NCI-H1436 (cell line): ENCODE measurements around the gene BGN.

Experiments
- DNase-seq: peaks from one replicate; lab custom pipeline; 2025; lab: John Stamatoyannopoulos, UW

BGN gene

GRCh38 chrX:153460826-153461225 is 34.0 kb upstream of the BGN start:
- peak; percentile 47 for DNase-seq

GRCh38 chrX:153462291-153462690 is 32.5 kb upstream of the BGN start:
- DNase-seq, result no peak

GRCh38 chrX:153463031-153463430 is 31.7 kb upstream of the BGN start:
- DNase-seq, result no peak

GRCh38 chrX:153463556-153463955 is 31.2 kb upstream of the BGN start:
- no peak for DNase-seq

- DNase-seq, result no peak
Measured at GRCh38 chrX:153464116-153464515, 30.7 kb upstream of the BGN start.

DNA sequence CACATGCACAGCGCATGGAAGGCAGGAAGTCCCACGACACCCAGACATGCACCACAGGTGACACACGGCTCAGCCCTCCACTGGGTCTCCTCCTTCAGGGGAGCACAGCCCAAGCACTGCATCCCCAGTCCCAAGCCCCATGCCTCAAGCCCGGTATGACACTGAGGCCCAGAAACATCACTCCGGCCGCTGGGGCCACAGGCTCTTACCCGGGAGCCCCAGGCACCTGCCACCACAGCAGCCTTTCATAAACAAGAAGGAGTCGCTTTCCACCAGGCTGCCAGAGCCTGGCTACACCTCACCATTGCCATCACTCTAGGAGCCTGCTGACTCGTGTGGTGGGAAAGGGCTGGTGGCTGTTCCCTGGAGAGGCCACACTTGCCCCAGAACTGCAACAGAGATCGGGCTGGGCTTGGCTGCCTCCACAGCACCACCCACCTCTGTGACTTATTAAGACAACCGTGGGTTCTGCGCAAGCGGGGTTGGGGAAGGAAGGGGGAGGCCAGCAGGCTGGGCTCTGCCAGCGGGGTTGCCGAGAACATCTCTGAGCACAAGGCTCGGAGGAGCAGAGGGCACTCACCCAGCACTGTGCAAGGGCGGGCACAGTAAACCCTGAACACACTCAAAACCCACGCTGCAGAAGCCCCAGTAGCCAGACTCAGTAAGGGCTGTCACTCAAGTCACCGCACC is 28.9 kb upstream of the BGN start:
- DNase-seq, result no peak

DNA sequence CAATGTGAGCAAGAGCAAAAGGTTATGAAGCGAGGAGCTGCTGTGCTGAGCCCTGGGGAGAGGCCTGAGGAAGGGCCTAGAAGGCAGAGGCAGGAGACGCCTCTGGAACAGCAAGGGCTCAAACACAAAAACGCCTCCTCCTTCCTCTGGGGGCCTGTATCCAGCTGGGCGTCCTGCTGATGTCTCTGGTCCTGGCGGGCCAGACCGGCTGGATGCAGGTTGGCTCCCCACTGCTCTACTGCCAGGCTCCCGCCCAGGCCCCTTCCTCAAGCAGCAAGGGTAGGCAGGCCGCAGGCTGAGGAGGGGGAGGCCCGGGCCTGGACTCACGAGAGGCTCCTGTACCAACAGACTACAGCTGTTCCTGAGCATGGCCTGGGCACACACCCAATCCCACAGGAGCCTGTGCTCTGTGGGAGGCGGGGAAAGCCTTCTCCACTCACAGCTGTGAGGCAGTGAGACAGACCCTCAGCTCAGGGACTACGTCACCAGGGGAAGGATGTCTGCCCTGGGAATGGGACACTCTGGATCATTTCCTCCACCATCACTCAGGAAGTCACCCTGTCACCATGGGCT is 26.7 kb upstream of the BGN start:
- no peak for DNase-seq

DNA sequence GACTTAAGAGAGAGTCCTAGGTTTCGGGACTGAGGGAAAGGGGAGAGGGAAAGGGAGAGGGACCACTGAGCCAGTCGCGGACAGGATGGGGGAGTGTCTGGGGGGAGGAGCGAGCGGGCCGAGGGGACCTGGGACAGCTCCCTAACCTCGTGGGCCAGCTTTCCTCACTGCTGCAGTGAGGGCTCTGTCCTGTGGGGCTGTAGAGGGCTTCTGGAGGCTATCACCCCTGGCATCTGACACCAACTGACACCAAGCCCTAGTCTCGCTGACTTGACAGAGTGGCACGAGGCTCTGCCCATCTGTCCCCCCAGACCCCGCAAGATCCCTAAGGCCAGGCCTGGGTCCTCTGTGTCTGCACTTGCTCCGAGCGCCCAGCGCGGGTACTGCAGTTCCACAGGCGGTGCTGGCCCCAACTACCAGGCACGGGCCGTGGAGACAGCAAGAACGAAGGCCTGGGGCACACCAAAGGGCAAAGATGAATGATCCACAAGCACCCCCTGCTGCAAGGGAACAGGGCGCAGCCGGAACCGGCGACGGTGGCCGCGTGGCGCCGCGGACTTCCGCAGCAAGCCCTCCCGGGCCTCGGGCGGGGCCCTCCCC is 24.9 kb upstream of the BGN start:
- peak; percentile 13 for DNase-seq

GRCh38 chrX:153470411-153471363 is 24.1 kb upstream of the BGN start, which contains the start of gene HAUS7:
HAUS7 (minus strand) TSS chrX:153470576; CDS start chrX:153470557, 19 bp downstream.
- DNase-seq, result peak; percentile 94

- DNase-seq, result no peak
Measured at GRCh38 chrX:153471663-153472280, 23.0 kb upstream of the BGN start.

- no peak for DNase-seq
Measured at GRCh38 chrX:153473126-153473525, 21.7 kb upstream of the BGN start.

DNA sequence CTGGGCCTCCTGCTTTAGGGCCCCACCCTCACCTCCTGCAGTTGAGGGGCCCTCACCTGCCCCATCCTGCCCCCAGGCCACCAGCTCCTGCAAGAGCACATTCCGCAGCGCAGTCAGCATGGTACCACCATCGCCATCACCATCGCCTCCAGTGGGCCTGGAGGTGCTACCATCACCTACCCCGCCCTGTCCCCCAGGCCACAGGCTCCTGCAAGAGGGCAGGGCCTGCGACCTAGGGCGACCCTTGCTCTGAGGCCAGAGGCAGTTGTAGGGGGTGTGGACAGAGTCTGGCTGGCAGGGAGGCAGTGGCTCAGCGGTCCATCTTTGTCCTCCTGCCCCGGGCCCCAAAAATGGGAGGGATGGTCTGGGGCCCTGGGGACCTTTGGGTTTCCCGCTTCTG is 20.5 kb upstream of the BGN start:
- DNase-seq, result no peak

GRCh38 chrX:153474718-153475117 is 20.1 kb upstream of the BGN start:
- peak; percentile 49 for DNase-seq

DNA sequence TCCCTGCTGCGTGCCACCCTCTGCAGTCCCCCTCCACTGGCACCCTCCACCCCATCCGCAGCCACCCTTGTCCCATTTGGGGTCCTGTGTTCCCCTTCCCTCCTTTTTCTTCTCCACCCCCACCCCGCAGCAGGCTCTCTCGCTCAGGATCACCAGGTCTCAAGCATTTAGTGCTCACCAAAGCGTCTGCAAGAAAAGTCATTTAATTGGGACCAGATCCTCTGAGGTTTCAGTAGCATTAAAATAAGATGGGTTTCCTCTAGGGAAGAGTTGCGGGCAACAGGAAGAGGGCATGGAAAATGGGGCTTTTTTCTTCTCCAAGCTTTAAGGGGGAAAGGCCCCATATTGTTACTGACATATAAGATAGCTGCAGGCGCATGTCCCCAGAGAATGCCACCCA is 19.5 kb upstream of the BGN start:
- DNase-seq, result no peak

GRCh38 chrX:153475751-153476281 is 19.0 kb upstream of the BGN start:
- DNase-seq, result no peak

- DNase-seq, result no peak
Measured at GRCh38 chrX:153476666-153477363, 18.0 kb upstream of the BGN start.

- DNase-seq, result no peak
Measured at GRCh38 chrX:153477364-153477857, 17.4 kb upstream of the BGN start.

- no peak for DNase-seq
Measured at GRCh38 chrX:153477901-153478300, 16.9 kb upstream of the BGN start.

DNA sequence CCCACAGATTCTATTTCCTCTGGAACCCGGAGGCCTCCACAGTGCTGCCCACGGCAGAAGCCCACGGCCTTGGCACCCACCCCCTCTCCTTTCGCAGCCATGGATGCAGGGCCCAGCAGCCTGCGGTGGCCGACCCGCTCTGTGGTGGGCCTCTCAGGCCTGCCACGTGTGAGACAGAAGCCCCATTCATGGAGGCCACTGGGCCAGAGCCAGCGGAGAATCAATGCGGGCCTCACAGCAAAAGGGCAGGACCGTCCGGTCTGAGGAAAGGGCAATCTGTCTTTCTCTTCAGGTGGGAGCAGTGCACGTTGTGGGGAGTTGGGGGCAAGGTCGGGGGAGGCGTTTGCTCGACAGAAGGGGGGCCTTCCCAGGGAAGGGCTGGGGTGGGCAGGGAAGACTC is 16.0 kb upstream of the BGN start:
- DNase-seq, result no peak

GRCh38 chrX:153481043-153481442 is 13.7 kb upstream of the BGN start:
- DNase-seq, result no peak
